Measurements from ENCODE around the gene AKAP6.

DNA sequence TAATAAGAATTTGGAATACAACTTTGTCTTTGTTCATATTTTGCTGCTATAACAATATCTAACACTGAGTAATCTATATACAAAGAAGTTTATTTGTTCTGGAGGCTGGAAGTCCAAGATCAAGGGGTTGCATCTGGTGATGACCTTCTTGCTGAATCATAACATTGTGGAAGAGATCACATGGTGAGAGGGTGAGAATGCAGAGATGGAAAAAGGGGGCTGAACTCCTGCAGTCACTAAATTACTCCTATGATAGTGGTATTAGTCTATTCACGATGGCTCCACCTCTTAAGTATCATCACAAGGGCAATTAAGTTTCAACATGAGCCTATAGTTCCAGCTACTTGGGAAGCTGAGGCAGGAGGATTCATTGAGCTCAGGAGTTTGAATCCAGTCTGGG lies 4.5 kb upstream of the AKAP6 start:
- TF ChIP-seq, protein P1, sequence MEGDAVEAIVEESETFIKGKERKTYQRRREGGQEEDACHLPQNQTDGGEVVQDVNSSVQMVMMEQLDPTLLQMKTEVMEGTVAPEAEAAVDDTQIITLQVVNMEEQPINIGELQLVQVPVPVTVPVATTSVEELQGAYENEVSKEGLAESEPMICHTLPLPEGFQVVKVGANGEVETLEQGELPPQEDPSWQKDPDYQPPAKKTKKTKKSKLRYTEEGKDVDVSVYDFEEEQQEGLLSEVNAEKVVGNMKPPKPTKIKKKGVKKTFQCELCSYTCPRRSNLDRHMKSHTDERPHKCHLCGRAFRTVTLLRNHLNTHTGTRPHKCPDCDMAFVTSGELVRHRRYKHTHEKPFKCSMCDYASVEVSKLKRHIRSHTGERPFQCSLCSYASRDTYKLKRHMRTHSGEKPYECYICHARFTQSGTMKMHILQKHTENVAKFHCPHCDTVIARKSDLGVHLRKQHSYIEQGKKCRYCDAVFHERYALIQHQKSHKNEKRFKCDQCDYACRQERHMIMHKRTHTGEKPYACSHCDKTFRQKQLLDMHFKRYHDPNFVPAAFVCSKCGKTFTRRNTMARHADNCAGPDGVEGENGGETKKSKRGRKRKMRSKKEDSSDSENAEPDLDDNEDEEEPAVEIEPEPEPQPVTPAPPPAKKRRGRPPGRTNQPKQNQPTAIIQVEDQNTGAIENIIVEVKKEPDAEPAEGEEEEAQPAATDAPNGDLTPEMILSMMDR (IDR thresholded peaks at IDR 0.05), result no peak
- no peak for TF ChIP-seq POLR2A (IDR thresholded peaks at IDR 0.05)
